ENCODE results near the gene RAET1E.
"Not testable (repeated sequence)": the region's sequence is repeated elsewhere in the genome, so short reads cannot be mapped to it uniquely, and the experiment has no call there.

The RAET1E gene

GRCh38 chr6:149860513-149860833 lies 37.4 kb downstream of the RAET1E start:
- no peak for FAIRE-seq

DNA sequence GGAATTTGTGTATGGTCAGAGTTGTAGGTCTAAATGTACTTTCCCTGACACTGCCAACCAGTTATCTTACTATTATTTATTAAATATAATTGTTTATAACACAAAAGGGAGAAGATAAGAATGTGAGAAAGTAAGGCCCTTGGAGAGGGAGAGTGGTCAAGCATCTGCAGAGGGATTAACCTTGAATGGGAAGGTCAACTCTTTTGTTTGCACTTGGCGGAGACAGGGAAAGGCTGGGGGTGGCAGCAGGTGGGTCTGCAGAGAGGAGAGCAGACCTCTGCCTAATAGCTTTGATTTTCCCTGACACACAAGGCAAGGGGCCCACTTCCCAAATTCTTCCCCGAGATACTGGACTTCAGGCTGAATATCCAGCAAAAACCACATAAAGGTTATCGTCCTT lies 38.0 kb downstream of the RAET1E start:
- FAIRE-seq, result no peak

GRCh38 chr6:149859368-149859767 lies 38.5 kb downstream of the RAET1E start:
- FAIRE-seq, result no peak

DNA sequence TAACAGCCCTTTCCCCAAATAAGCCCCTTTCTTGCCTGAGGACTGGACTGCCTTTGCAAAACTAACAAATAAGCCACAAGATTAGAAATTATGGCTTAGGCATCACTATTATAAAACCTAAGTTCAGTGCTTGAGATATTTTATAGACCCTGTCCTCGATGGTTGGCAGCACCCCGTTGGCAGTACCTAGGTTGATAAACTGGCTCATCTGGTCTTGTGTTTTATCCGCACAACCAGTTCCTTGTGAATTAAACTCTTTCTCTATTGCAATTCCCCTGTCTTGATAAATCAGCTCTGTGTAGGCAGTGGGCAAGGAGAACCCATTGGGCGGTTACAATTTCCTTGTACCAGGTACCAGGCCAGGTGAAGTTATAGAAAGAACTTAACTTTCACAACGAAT lies 40.4 kb downstream of the RAET1E start:
- FAIRE-seq, result no peak

DNA sequence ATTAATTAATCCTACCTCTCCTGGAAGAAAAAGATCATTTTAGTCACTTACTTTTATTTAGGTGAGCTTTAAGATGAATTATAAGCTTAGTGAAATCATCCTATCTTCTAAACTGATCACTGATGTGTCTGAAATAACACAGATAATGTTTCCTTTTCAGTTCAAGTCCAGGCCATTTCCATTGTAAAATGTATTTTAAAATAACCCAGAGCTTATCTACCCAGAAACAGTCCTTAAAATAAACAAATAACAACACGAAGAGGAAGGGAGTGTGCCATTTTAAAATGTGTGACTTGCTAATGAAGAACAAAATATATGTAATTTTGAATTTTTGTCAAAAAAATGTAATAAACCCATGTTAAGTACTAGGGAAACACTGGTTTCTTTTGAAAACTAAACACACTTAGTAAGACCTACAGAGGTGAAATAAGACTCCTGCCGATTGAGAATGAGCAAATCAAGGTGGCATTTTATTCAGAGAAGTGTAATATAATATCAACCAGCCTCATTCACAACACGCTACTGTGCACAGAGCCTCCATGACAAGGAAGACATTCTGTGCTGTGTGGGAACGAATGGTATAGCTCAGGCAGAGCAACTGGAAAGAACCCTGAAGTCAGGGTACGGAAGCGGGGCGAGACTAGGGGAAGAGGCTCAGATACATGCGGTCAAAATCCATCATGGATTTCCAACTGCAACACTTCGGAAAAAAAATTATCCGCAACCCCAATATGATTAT lies 41.5 kb downstream of the RAET1E start:
- no peak for FAIRE-seq

GRCh38 chr6:149855741-149856140 lies 42.2 kb downstream of the RAET1E start:
- FAIRE-seq, result no peak

DNA sequence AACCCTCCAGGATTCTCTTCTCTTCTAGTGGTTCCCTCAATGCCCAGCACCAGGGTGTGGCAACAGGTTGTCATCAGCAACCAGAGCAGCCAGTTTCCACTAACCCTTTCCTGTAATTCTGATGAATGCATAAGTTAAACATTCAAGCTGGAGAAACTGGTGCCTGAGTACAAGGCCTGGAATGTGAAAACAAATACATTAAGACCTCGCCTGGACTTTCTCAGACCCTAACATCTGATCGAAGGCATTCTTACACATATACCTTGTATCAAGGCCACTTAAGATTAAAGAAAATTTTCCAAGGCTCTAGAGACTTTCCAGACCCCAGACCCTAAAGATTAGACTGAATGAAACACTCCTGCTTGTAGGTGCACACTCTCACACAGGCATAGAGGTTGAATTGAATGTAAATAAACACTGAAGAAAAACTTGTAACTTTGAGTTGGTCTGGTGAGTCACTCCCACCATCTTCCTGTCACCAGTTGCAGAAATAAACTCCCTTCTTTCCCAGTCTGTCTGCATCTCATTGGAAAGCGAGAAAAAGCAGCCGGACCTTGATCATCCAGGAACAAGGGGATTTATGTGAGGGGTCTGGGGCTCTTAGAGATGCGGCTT lies 42.8 kb downstream of the RAET1E start:
- no peak for FAIRE-seq

- FAIRE-seq, result no peak
These were observed 43.4 kb downstream of the RAET1E start for GRCh38 chr6:149854532-149854931.

DNA sequence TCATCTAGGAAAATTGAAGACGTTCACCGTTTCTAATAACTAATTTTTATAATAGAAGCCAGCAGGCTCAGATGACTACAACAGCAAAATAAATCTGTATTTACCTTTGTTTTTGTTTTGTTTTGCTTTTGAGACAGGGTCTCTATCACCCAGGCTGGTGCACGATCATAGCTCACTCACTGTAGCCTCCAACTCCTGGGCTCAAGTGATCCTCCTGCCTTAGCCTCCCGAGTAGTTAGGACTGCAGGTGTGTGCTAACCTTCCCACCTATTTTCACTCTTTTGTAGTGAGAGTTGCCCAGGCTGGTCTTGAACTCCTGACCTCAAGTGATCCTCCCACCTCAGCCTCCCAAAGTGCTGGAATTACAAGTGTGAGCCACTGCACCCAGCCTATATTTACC lies 43.9 kb downstream of the RAET1E start:
- not testable (repeated sequence) for FAIRE-seq

DNA sequence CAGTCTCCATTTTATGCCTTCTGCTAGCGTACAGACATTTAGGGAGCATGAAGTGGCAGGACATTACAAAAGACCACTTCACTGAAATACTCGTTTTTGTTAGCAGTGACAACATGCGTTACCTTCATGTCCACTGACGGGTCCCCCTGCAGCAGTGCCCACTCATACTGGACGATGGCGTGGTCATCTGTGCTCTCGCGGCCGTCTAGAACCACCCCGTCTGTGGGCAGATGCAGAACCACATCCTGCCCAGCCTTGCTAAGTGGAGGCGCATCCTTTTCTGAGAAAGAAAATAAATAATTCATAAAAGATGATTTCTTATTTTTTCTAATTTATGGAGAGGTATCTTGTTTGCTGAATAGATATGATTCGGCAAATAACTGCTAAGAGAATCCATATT lies 45.0 kb downstream of the RAET1E start:
- no peak for FAIRE-seq

- no peak for FAIRE-seq
These were observed 45.7 kb downstream of the RAET1E start for GRCh38 chr6:149852180-149852579.

GRCh38 chr6:149851461-149852110 lies 46.3 kb downstream of the RAET1E start:
- no peak for FAIRE-seq

DNA sequence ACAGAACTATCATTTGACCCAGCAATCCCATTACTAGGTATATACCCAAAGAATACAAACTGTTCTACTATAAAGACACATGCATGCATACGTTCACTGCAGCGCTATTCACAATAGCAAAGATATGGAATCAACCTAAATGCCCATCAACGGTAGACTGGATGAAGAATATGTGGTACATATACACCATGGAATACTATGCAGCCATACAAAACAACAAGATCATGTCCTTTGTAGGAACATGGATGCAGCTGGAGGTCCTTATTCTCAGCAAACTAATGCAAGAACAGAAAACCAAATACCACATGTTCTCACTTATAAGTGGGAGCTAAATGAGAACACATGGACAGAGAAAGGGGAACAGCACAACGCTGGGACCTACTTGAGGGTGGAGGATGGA lies 49.6 kb downstream of the RAET1E start:
- not testable (repeated sequence) for FAIRE-seq

Measured in TTC549 (cell line).